Calu3 (cell line): ENCODE results near the gene RAD51B. TPM values are rescaled to one million over a fixed set of nuclear protein-coding genes. Genes with fewer than 3 reads are reported as not detected.

Experiments used
- BruUV-seq: library from RNA; stranded (reverse); fragments of 400-500 nt; replicated peaks from 2 replicates; lab custom pipeline; 2021; lab: Mats Ljungman, UMichigan
- CTCF ChIA-PET: fragments of 300-600 bp; sonication (Branson Sonifier 250); formaldehyde crosslinking; loops from one replicate; lab custom pipeline; 2022; ENCODE audit warnings: antibody characterized with exemption; lab: Charles Lee
- DNase-seq: peaks from one replicate; pipeline ENCODE4 v3.0.0; 2022
- H3K27ac Mint-ChIP-seq: one replicate; pipeline ENCODE4 v1.8.0; 2022; ENCODE audit warnings: mixed read lengths; ENCODE audit not compliant: unreplicated experiment
- H3K27me3 Mint-ChIP-seq: one replicate; pipeline ENCODE4 v1.8.0; 2022; ENCODE audit warnings: mixed read lengths; ENCODE audit not compliant: unreplicated experiment
- H3K36me3 Mint-ChIP-seq: one replicate; pipeline ENCODE4 v1.8.0; 2022; ENCODE audit warnings: mild to moderate bottlenecking, moderate library complexity, mixed read lengths; ENCODE audit not compliant: insufficient read depth, unreplicated experiment
- H3K4me1 Mint-ChIP-seq: one replicate; pipeline ENCODE4 v1.8.0; 2022; ENCODE audit warnings: mild to moderate bottlenecking, low read depth, mixed read lengths; ENCODE audit not compliant: unreplicated experiment
- H3K4me3 Mint-ChIP-seq: one replicate; pipeline ENCODE4 v1.8.0; 2022; ENCODE audit warnings: mild to moderate bottlenecking, low read depth, moderate library complexity, mixed read lengths; ENCODE audit not compliant: unreplicated experiment
- H3K9me3 Mint-ChIP-seq: one replicate; pipeline ENCODE4 v1.8.0; 2022; ENCODE audit warnings: low read depth, mixed read lengths; ENCODE audit not compliant: unreplicated experiment
- CTCF ChIP-seq: fragments of 200-600 bp; IDR thresholded peaks from one replicate; pipeline ENCODE4 v1.8.0; 2022; ENCODE audit warnings: antibody characterized with exemption; ENCODE audit not compliant: unreplicated experiment
- intact Hi-C: fragments of 100-400 bp; cut with micrococcal nuclease; formaldehyde crosslinking; loops from one replicate; pipeline ENCODE4 v1.10.0; 2022; ENCODE audit not compliant: unreplicated experiment
- total RNA-seq: library from RNA; stranded (reverse); gene quantifications from 2 replicates; pipeline ENCODE4 v1.2.3, GENCODE V29; 2022

The RAD51B gene
- total RNA-seq, 1 experiment from 2014 or later, result 24.7 TPM

- DNase-seq, result no peak
- H3K4me1 Mint-ChIP-seq, result no peaks in the 10 kb centered on the region
- intact Hi-C loops, result no loop called here
- H3K27me3 Mint-ChIP-seq, result peaks cover 14% of the 10 kb centered on the region
- H3K4me3 Mint-ChIP-seq, result no peak overlapping the region
- CTCF ChIA-PET, result no interaction called here
- BruUV-seq, result no TSS peak
- no peak for TF ChIP-seq CTCF
- no peaks in the 10 kb centered on the region for H3K9me3 Mint-ChIP-seq
- H3K36me3 Mint-ChIP-seq, result no peaks in the 10 kb centered on the region
- no peak overlapping the region for H3K27ac Mint-ChIP-seq
Observed at GRCh38 chr14:68747393-68747792, 927.8 kb downstream of the RAD51B start.

- BruUV-seq, result no TSS peak
- no peaks in the 10 kb centered on the region for H3K4me1 Mint-ChIP-seq
- CTCF ChIA-PET, result no interaction called here
Observed at GRCh38 chr14:68748260-68748659, 928.7 kb downstream of the RAD51B start.

GRCh38 chr14:68748691-68749090, 929.1 kb downstream of the RAD51B start:
- intact Hi-C loops, result no loop called here
- H3K4me1 Mint-ChIP-seq, result no peaks in the 10 kb centered on the region
- no peak overlapping the region for H3K4me3 Mint-ChIP-seq
- no peak for DNase-seq
- peaks cover 14% of the 10 kb centered on the region for H3K27me3 Mint-ChIP-seq
- H3K27ac Mint-ChIP-seq, result no peak overlapping the region
- BruUV-seq, result no TSS peak
- no peak for TF ChIP-seq CTCF
- H3K36me3 Mint-ChIP-seq, result no peaks in the 10 kb centered on the region
- H3K9me3 Mint-ChIP-seq, result no peaks in the 10 kb centered on the region
- CTCF ChIA-PET, result interaction anchor here (0.7 kb wide), 1 partner anchor 264 kb away, joined by 3 read pairs; no protein-coding TSS in a partner anchor

More at GRCh38 chr14:68748260-68748659, 928.7 kb downstream of the RAD51B start:
- Mint-ChIP-seq H3K4me3 (no peak overlapping the region), H3K27me3 (peaks cover 14% of the 10 kb centered on the region), H3K27ac (no peak overlapping the region), H3K9me3 (no peaks in the 10 kb centered on the region), H3K36me3 (no peaks in the 10 kb centered on the region)
- no peak for DNase-seq
- no peak for TF ChIP-seq CTCF
- intact Hi-C loops, result no loop called here

- Mint-ChIP-seq H3K27me3 (peaks cover 14% of the 10 kb centered on the region), H3K4me3 (no peak overlapping the region), H3K27ac (no peak overlapping the region), H3K36me3 (no peaks in the 10 kb centered on the region), H3K9me3 (no peaks in the 10 kb centered on the region), H3K4me1 (no peaks in the 10 kb centered on the region)
- intact Hi-C loops, result no loop called here
- DNase-seq, result no peak
- BruUV-seq, result no TSS peak
- no peak for TF ChIP-seq CTCF
- CTCF ChIA-PET, result interaction anchor here (0.6 kb wide), 1 partner anchor 122 kb away, joined by 8 read pairs; no protein-coding TSS in a partner anchor
Observed at GRCh38 chr14:68749487-68750475, 930.2 kb downstream of the RAD51B start.
